GM19025 (cell line): ENCODE results near the gene C6orf163.

Experiments
- ATAC-seq: cut with Tn5 transposase; IDR thresholded peaks from one replicate; pipeline ENCODE4 v1.9.1; 2021; ENCODE audit warnings: mild to moderate bottlenecking, low read depth, moderate library complexity; ENCODE audit not compliant: unreplicated experiment

The C6orf163 gene

GRCh38 chr6:87407901-87408720, 63.5 kb downstream of the C6orf163 start, which contains the start of gene CFAP206:
TSS of gene CFAP206 (plus strand) at chr6:87407972. CDS start at chr6:87409840, 1,868 bp downstream.
- ATAC-seq, result peak; percentile 80

GRCh38 chr6:87408721-87409155, 64.1 kb downstream of the C6orf163 start:
- ATAC-seq, result peak; percentile 3
